HG02943 (cell line): ENCODE data around the gene PSTPIP1.

Experiments
- ATAC-seq: cut with Tn5 transposase; IDR thresholded peaks from one replicate; pipeline ENCODE4 v1.9.1; 2021; ENCODE audit warnings: mild to moderate bottlenecking, low read depth, moderate library complexity; ENCODE audit not compliant: unreplicated experiment

The PSTPIP1 gene

GRCh38 chr15:77017091-77017660 lies 22.2 kb downstream of the PSTPIP1 start:
- ATAC-seq: no peak

- ATAC-seq: no peak
Measured at GRCh38 chr15:77017761-77018720, 23.1 kb downstream of the PSTPIP1 start.

- ATAC-seq: no peak
Measured at GRCh38 chr15:77018796-77019505, 24.0 kb downstream of the PSTPIP1 start.

GRCh38 chr15:77019521-77020331 lies 24.8 kb downstream of the PSTPIP1 start:
- ATAC-seq: no peak

- no peak for ATAC-seq
Measured at GRCh38 chr15:77020348-77021087, 25.6 kb downstream of the PSTPIP1 start.

GRCh38 chr15:77021088-77021481 lies 26.2 kb downstream of the PSTPIP1 start:
- ATAC-seq: no peak

GRCh38 chr15:77021803-77022381 lies 27.0 kb downstream of the PSTPIP1 start:
- ATAC-seq: no peak

GRCh38 chr15:77022646-77023575 lies 28.0 kb downstream of the PSTPIP1 start:
- no peak for ATAC-seq

- no peak for ATAC-seq
Measured at GRCh38 chr15:77023576-77024272, 28.8 kb downstream of the PSTPIP1 start.

GRCh38 chr15:77024273-77025082 lies 29.6 kb downstream of the PSTPIP1 start:
- no peak for ATAC-seq

- no peak for ATAC-seq
Measured at GRCh38 chr15:77025083-77025901, 30.4 kb downstream of the PSTPIP1 start.

- ATAC-seq: no peak
Measured at GRCh38 chr15:77025941-77026411, 31.1 kb downstream of the PSTPIP1 start.

- no peak for ATAC-seq
Measured at GRCh38 chr15:77026501-77027110, 31.7 kb downstream of the PSTPIP1 start.

- no peak for ATAC-seq
Measured at GRCh38 chr15:77027111-77027696, 32.3 kb downstream of the PSTPIP1 start.
